ENCODE results near the gene MRGPRF.

GRCh38 chr11:69024509-69024908 lies 11.5 kb upstream of the MRGPRF start:
- TF ChIP-seq CTCF (IDR thresholded peaks at IDR 0.05), result no peak
- no peak for TF ChIP-seq TAF1 (IDR thresholded peaks at IDR 0.05; ENCODE audit: borderline replicate concordance, low read depth, low read length)
- no peak for TF ChIP-seq RAD21 (IDR thresholded peaks at IDR 0.05; ENCODE audit: low read length)
- TF ChIP-seq POLR2AphosphoS5 (IDR thresholded peaks at IDR 0.05; ENCODE audit: low read depth, low read length), result no peak

All from SK-N-SH (cell line).